GM18951 (cell line): Measurements from ENCODE around the gene GLTP.
"Not testable (repeated sequence)": the region's sequence is repeated elsewhere in the genome, so short reads cannot be mapped to it uniquely, and the experiment has no call there.

Experiments
- POLR2A ChIP-seq: IDR thresholded peaks from 4 replicates; pipeline ENCODE4 v1.6.1; 2011; ENCODE audit warnings: mild to moderate bottlenecking; ENCODE audit not compliant: insufficient read length, insufficient read depth; ENCODE audit errors: extremely low read depth
- in situ Hi-C: fragments of 300-500 bp; cut with MboI; formaldehyde crosslinking; loops from one replicate; pipeline ENCODE4 v1.12.0; 2022; ENCODE audit warnings: low sequenced_read_pairs, mixed read lengths, inconsistent platforms; ENCODE audit not compliant: unreplicated experiment

The GLTP gene

DNA sequence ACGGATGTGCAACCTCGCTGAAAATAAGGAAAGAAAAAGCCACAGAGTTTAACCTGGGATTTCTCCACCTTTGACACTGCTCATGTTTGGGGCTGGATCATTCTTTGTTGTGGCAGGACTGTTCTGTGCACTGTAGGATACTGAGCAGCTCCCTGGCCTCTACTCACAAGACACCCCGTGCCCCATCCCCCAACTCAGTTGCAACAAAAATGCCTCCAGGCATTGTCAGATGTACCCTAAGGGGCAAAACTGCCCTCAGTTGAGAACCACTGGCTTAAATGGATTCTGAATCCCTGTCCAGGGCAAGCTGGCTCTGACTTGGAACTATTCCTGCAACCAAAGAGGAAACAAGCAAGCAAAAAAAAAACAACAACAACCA, 2.1 kb downstream of the GLTP start:
- in situ Hi-C loops: no loop called here

DNA sequence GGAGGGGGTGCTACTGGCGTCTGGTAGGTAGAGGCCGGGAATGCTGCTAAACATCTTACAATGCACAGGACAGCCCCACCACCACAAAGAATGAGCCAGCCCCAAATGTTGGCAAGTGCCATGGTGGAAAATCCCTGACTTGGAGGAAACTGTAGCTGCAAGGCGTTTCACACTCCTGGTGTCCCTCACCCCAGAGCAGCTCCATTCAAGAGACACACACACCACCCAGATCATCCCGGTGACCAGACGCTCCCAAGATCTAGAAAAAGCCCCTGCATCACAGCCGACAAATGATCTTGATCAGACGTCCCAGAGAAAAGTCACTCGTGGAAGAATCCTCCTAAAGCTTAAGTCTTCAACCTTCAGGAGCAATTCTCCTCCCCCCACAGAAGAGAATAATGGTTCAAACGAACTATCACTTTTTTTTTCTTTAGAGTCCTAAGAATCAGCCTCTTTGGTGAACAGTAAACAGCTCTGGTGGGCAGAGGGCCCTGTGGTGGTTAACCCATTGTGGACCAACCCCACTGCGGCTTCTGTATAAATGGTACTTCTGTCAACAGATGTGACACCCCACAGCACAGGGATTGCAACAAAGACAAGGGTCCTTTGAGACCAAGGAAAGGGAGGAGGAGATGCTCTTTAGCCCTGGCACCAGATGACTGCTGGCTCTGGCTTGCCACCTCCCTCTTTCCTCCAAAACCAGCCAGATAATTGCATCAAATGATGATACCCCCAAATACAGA, 2.7 kb downstream of the GLTP start:
- no peak for TF ChIP-seq POLR2A
- in situ Hi-C loops: no loop called here

More for the DNA sequence above, 2.1 kb downstream of the GLTP start:
- TF ChIP-seq POLR2A: no peak

DNA sequence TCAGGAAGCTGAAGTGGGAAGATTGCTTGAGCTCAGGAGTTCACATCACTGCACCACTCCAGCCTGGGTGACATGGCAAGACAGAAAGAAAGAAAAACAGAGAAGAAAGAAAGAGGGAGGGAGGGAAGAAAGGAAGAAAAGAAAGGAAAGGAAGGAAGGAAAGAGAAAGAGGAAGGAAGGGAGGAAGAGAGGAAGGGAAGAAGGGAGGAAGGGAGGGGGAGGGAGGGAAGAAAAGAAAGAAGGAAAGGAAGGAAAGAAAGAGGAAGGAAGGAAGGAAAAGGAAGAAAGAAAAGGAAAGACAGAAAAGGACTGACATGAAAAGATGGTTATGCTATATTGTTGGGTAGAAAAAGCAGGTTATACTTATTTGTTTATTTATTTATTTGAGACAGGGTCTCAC, 3.9 kb downstream of the GLTP start:
- in situ Hi-C loops: no loop called here
- no peak for TF ChIP-seq POLR2A

DNA sequence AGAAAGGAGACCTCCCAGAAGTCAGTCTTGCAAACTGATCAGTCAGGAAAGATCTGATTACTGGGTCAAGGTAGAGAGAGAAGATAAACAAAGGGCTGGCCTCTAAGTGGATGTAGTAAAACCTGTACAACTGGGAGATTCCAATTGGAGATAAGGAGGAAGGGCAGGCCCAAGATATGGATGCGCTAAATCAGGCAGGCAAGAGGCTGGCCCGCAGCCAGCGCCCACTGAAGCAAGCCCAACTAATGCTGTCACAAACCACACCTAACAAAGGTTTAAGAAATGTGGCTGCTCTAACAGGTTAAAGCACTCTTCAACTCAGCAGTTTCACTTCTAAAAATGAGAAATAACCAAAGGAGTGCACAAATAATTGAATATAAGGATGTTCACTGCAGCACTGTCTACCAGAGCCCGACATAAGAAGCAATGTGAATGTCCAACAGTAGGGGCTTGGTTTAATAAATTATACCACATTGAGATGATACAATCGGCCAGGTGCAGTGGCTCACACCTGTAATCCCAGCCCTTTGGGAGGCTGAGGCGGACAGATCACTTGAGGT, 4.7 kb downstream of the GLTP start:
- no peak for TF ChIP-seq POLR2A
- in situ Hi-C loops: no loop called here

DNA sequence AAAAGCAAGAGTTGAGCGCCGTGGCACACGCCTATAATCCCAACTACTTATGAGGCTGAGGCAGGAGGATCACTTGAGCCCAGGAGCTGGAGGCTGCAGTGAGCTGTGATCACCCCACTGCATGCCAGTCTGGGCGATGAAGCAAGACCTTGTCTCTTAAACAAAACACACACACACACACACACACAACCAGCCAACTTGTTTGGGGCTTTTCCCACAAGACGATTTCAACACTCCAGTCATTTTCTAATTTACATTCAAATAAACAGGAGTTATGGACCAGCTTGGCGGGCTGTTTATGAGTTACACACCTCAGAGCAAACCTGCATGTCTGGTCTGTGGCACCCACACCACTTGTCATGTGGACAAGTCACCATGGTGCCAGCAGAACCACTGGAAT, 6.7 kb downstream of the GLTP start:
- TF ChIP-seq POLR2A: no peak
- in situ Hi-C loops: no loop called here

DNA sequence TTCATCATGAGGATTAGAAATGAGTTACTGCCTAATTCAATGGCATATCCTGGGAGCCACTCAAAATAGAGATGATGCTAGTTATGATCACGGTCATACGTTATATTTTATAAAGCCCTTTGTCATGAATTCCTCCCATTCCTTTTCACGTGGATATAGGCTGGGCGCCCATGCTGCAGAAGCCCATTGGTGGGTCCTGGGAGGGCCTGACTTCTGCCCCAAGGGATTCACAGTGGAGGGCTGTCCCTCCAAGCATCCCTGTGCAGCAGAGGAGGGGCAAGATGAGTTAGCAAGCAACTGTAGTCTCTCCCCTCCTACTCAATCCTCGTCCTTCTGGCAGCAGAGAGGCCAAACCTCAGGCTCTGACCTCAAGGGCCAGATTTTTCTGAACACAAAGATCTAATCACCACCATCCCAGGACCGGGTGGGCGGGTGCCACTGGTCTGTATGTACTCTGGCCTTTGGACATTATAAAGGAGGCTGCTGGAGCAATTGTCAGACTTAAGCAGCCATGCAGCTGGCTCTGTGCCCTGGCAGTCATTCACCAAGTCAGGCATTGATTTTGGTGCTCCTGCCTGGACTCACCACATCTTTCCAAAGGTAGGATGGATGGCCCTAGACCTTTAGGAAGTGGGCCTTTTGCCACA, 8.6 kb downstream of the GLTP start:
- in situ Hi-C loops: no loop called here
- TF ChIP-seq POLR2A: no peak

DNA sequence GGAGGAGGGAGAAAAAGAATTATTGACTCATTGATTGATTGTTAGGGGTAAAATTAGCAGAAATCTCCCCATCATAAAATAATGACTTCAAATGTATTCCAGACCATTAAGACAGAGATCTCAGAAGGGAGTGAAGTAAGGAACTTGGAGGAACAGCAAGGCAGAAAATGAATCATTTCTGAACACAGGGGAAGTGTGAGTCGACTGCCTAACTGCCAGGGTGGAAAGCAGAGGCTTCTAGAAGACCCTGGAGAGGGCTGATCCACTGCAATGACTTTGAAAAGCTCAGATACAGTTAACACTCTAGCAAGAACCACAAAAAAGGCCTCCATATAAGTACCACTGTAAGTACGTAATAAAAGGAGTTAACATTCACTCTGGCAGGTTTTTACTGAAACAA, 9.7 kb downstream of the GLTP start:
- TF ChIP-seq POLR2A: no peak
- in situ Hi-C loops: no loop called here

DNA sequence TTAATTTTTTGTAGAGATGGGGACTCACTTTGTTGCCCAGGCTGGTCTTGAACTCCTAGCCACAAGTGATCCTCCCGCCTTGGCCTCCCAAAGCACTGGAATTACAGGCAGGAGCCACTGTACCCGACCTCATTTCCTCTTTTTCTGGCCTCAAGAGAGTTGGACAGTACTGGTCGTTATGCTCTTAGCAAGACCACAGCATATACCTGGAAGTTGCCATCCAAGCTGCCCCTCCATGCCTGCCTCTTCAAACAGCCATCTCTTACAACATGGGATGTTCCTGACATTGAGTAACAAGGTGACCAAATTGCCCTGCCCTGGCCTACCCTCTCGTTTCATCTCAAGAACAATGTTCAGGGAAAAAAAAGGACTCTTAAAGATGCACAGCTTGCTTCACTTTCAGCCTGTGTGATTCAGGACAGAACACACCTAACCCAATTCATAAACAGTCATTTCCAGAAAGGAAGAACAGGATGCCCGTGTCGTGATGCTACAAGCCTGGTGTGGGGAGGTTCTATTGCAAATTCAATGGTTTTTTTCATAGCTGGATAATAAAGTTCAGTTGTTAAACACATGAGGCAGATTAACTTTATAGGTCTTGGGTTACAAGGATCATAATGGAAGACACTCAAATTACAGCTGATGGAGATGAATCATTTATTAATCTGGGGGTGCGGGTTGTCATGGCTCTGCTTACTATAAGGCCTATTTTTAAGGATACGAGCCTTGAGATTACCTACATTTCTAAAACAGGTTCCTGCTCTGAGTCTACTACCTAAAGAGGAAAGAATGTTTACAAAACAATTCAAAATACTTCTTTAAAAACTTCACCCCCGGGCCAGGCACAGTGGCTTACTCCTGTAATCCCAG, 11.9 kb downstream of the GLTP start:
- in situ Hi-C loops: no loop called here

DNA sequence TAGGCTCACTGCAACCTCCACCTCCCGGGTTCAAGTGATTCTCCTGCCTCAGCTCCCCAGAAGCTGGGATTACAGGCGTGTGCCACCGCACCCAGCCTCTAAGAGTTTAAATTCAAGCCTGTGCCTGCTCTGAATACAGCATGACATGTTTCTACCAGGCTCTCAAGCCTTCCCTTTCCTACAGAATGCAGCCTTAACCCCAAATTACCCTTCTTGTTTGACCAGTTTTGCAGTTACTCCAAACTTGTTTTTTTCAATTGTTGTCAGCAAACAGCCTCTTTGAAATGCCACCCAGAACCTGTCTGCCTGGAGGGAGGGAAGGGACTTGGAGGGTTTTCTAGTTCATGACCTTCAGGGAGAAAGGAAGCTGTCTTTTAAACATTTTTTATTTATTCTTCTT, 15.4 kb downstream of the GLTP start:
- in situ Hi-C loops: no loop called here
- no peak for TF ChIP-seq POLR2A

More for the DNA sequence above, 11.9 kb downstream of the GLTP start:
- no peak for TF ChIP-seq POLR2A

DNA sequence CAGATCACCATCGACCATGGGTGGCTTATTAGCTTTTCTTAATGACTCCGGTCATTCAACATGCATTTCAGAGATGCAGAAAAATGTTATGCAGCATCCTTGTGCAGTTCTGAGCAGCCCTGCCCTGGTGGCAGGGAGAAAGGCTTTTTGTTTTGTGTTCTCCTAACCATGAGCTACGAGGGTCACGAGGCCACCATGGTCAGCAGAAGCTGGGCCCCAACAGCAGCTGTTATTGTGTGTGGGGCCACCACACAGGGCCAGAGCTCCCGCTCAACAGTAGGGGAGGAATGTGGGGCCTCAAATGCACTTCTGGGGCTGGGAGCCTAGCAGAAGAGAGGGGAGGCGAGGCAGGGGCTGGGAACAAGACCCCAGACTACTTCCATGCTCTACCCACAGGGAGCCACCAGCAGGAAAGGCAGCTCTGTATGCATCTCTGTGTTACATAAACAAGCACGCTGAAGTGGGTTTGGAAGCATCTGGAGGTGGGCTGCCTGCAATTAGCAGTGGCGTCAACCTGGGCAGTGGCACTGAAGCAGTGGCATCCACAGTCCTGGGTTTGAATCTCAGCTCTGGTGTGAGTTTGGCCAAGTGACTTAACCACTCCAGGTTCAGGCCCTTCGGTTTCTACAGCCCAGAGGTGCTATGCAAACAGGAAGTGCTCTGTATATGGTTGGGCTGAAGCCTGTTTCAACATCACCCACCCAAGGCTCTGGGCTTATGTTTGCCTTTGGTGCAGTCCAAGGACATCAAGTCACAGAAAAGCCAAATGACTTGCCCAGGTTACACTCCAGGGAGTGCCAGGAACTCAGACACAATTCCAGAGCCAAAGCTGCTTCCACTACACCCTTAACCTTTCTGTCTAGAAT, 16.3 kb downstream of the GLTP start:
- in situ Hi-C loops: no loop called here
- TF ChIP-seq POLR2A: no peak

DNA sequence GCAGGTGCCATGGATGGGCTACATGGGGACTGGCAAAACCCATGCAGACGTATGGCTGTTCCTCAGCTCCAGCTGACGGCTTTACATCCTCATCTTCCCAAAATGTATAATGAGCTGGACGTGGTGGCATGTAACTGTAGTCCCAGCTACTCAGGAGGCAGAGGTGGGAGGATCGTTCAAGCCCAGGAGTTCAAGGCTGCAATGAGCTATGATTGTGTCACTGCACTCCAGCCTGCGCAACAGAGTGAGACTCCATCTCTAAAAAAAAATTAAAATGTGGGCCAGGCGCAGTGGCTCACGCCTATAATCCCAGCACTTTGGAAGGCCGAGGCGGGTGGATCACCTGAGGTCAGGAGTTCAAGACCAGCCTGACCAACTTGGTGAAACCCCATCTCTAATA, 17.9 kb downstream of the GLTP start:
- in situ Hi-C loops: not testable (repeated sequence)

DNA sequence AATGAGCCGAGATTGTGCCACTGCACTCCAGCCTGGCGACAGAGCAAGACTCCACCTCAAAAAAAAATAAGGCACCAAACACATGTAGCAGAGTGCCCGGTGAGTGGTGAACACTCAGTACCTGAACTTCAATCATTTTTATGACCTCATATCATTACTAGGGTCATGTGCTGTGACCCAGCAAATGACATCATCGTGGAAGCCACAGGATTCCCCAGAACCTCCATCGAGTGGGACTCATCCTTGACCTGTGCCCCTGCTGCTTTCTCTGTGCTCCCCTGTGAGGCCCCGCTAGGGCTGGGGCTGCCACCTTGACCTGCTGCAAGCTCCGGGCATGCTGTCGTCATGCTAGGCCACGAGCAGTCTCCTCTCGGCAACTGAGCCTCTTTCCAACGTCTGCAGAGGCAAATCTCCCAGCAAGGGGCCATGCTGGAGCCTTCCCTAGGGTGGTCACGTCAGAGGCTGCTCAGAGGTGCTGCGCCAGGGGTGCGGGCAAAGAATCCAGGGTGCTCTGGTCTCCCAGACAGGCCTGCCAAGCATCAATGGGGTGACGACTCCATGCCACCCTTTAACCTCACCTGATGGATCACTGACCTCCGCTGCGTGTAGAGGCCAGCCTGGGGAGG, 18.5 kb downstream of the GLTP start:
- in situ Hi-C loops: no loop called here
- TF ChIP-seq POLR2A: no peak
